ENCODE measurements around the gene ZNF451. TPM values are rescaled to one million over a fixed set of nuclear protein-coding genes. Genes with fewer than 3 reads are reported as not detected.

Gene ZNF451
- polyA plus RNA-seq, 3 donors, result 33.2 to 38.9 (median 35.4) TPM

- no peak for DNase-seq (ENCODE audit: low read depth in 3 of 3, low spot score in 2 of 3)
Observed at GRCh38 chr6:57147401-57147800, 57.4 kb downstream of the ZNF451 start.

- no peak for DNase-seq (ENCODE audit: low read depth in 3 of 3, low spot score in 2 of 3)
Observed at GRCh38 chr6:57147955-57148858, 58.2 kb downstream of the ZNF451 start.

GRCh38 chr6:57158658-57159057 lies 68.7 kb downstream of the ZNF451 start:
- DNase-seq (ENCODE audit: low read depth in 3 of 3, low spot score in 2 of 3), result no peak

- no peak for DNase-seq (ENCODE audit: low read depth in 3 of 3, low spot score in 2 of 3)
Observed at GRCh38 chr6:57159127-57159526, 69.1 kb downstream of the ZNF451 start.

GRCh38 chr6:57162028-57162427 lies 72.0 kb downstream of the ZNF451 start:
- no peak for DNase-seq (ENCODE audit: low read depth in 3 of 3, low spot score in 2 of 3)

- DNase-seq (ENCODE audit: low read depth in 3 of 3, low spot score in 2 of 3), result no peak
Observed at GRCh38 chr6:57162516-57162915, 72.5 kb downstream of the ZNF451 start.

GRCh38 chr6:57163956-57164355 lies 74.0 kb downstream of the ZNF451 start:
- DNase-seq (ENCODE audit: low read depth in 3 of 3, low spot score in 2 of 3), result no peak

- DNase-seq (ENCODE audit: low read depth in 3 of 3, low spot score in 2 of 3), result no peak
Observed at GRCh38 chr6:57165080-57165479, 75.1 kb downstream of the ZNF451 start.

GRCh38 chr6:57172136-57173055 lies 82.4 kb downstream of the ZNF451 start, which contains the start of gene BAG2:
Gene BAG2 (plus strand): TSS chr6:57172326. CDS start chr6:57172698, 372 bp downstream.
- peak; percentile 51 to 58 (median 57) for DNase-seq (ENCODE audit: low read depth in 3 of 3, low spot score in 2 of 3)

GRCh38 chr6:57173056-57173885 lies 83.3 kb downstream of the ZNF451 start:
- DNase-seq (ENCODE audit: low read depth in 3 of 3, low spot score in 2 of 3), result peak in 1 of 3 donors; percentile 16

- no peak for DNase-seq (ENCODE audit: low read depth in 3 of 3, low spot score in 2 of 3)
Observed at GRCh38 chr6:57173886-57174510, 84.0 kb downstream of the ZNF451 start.

GRCh38 chr6:57174511-57174907 lies 84.5 kb downstream of the ZNF451 start:
- DNase-seq (ENCODE audit: low read depth in 3 of 3, low spot score in 2 of 3), result no peak

- DNase-seq (ENCODE audit: low read depth in 3 of 3, low spot score in 2 of 3), result no peak
Observed at GRCh38 chr6:57177545-57178265, 87.7 kb downstream of the ZNF451 start.

- no peak for DNase-seq (ENCODE audit: low read depth in 3 of 3, low spot score in 2 of 3)
Observed at GRCh38 chr6:57180596-57180995, 90.6 kb downstream of the ZNF451 start.

- DNase-seq (ENCODE audit: low read depth in 3 of 3, low spot score in 2 of 3), result no peak
Observed at GRCh38 chr6:57182017-57182432, 92.0 kb downstream of the ZNF451 start.

GRCh38 chr6:57183336-57183735 lies 93.3 kb downstream of the ZNF451 start:
- DNase-seq (ENCODE audit: low read depth in 3 of 3, low spot score in 2 of 3), result no peak

- DNase-seq (ENCODE audit: low read depth in 3 of 3, low spot score in 2 of 3), result no peak
Observed at GRCh38 chr6:57190140-57190539, 100.2 kb downstream of the ZNF451 start.

- DNase-seq (ENCODE audit: low read depth in 3 of 3, low spot score in 2 of 3), result no peak
Observed at GRCh38 chr6:57193177-57193576, 103.2 kb downstream of the ZNF451 start.

- no peak for DNase-seq (ENCODE audit: low read depth in 3 of 3, low spot score in 2 of 3)
Observed at GRCh38 chr6:57195457-57195856, 105.5 kb downstream of the ZNF451 start.

Measured in right renal cortex interstitium (tissue), 3 donors.